GM10266 (cell line): ENCODE results near the gene HOXC5.

Experiments
- DNase-seq: peaks from one replicate; pipeline ENCODE4 v3.0.0; 2012; ENCODE audit errors: extremely low spot score
- TF ChIP-seq, protein P1 (sequence below): IDR thresholded peaks from 2 replicates; pipeline ENCODE4 v1.5.1; 2012; ENCODE audit warnings: mild to moderate bottlenecking, low read depth; ENCODE audit not compliant: control insufficient read depth, insufficient read depth; ENCODE audit errors: missing control alignments

HOXC5 gene

DNA sequence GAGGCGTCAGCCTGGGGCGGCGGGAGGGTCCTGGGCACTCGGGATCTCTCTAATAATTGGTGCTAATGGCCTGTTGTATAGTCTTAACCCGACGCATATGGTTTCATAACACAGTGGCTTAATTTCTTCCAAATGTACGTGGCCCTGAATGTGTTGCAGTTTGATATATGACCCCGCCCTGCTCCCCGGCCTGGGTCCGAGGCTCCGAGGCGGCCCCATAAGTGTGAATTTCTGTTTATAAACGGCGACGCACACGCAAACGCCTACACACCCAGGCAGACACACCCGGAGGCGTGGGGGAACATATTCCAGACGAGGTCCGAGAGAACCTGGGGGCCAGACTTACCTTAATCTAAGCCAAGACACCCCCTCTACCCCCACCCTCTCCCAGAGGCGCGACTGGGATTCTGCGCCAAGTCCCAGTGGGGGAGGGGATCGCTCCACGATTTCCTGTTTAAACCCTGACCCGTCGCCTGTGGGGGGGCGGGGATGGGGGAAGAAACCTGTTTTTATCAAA lies 14.3 kb upstream of the HOXC5 start:
- DNase-seq, result no peak
- TF ChIP-seq, protein P1, sequence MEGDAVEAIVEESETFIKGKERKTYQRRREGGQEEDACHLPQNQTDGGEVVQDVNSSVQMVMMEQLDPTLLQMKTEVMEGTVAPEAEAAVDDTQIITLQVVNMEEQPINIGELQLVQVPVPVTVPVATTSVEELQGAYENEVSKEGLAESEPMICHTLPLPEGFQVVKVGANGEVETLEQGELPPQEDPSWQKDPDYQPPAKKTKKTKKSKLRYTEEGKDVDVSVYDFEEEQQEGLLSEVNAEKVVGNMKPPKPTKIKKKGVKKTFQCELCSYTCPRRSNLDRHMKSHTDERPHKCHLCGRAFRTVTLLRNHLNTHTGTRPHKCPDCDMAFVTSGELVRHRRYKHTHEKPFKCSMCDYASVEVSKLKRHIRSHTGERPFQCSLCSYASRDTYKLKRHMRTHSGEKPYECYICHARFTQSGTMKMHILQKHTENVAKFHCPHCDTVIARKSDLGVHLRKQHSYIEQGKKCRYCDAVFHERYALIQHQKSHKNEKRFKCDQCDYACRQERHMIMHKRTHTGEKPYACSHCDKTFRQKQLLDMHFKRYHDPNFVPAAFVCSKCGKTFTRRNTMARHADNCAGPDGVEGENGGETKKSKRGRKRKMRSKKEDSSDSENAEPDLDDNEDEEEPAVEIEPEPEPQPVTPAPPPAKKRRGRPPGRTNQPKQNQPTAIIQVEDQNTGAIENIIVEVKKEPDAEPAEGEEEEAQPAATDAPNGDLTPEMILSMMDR, result no peak

DNA sequence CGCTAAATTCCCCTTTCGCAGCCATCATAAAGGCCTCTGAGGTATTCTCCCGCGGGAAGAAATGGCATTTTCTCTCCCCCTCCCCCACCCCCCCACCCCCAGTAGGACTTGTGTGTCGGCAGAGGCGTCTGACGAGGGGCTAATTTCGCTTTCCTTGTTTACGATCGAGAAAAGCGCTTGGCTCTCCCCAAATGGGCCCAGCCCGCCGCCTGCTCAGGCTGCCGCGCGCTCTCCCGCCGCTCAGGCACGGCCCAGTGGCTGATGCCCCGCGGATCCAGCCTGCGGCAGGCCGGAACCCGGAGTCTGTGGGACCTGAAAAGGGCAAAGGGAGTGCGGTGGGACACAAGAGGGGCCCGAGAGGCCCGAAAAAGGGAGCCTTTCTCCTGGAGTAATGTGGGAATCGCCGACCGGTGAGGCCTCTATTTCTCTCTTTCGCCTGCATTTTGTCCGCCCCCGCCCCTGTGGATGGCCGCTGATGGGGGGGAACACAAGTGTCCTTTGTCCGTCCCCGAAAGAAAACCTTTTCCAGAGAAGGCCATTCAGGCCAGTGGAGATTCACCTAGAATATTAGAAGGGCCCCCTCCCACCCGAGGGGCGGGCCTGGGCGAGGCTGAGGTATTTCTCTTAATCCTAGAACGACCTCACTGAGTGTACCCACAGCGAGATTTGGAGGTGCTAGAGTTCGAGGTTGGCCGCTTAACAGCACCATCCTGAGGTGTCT lies 13.6 kb upstream of the HOXC5 start:
- TF ChIP-seq, protein P1, result no peak
- DNase-seq, result no peak

DNA sequence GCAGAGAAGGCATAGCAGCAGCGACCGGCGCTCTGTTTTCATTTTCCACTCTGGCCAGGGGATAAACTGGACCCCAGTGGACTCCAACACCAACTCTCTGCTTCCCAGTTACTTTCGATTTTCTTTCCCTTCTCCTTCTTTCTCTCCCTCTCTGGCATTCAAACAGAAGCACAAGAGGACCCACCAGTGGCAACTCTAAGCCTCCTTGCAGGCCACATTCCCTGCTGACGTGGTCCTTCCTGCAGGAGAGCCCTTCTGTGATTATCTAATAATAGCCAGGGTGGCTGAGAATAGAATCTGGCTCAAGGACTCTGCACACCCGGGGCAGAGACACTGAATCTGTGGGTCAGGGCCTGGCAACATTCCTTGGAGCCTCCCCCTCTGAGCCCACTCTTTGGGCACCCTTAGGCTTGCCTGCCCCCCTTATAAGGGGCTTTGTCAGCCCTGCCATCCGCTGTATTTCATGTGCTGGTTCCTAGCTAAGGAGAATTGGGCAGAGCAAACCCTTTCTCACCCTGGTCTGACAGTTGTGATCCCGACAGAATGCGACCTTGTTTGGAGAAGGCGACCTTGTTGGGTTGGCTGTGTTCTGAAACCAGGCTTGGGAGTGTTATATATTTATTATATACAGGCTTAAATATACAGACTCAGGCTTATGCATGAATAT lies 12.8 kb upstream of the HOXC5 start:
- DNase-seq, result no peak
- TF ChIP-seq, protein P1, result no peak

DNA sequence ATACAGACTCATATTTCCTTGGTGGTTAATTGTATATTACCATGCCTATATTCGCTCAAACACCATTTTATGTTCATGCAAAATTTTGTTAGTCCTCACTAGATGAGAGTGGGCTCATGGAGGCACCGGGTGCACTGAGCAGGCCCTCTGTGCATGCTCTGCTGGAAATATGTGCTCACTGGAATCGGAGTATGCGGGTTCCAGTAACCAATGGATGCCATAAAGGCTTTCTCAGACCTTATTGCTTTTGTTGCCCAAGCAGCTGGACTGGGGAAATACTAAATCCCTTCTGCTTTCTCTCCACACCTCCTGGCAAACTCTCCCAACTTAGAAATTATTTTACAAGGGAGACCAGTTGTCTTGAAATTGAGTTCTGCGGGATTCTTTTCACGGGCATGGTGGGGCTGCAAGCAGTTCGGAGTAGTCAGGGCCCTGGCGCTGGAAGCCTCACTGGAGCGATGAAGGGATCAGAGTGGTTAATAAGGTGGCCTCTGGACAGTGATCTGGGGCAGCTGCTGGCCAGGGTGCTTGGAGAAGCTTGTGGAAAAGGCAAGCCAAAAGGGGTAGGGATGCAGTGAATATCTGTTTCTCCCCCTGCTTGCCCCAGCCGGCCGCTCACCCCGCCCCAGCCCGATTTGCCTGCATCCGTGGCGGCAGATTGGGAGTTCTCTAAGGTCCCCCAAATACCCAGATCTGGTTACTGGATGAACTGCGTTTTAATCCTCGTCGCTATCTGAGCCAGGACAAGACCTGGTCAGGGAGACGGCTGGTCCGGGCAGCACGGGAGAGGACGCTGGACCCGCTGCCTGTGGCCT lies 12.1 kb upstream of the HOXC5 start:
- no peak for DNase-seq
- TF ChIP-seq, protein P1, result no peak

DNA sequence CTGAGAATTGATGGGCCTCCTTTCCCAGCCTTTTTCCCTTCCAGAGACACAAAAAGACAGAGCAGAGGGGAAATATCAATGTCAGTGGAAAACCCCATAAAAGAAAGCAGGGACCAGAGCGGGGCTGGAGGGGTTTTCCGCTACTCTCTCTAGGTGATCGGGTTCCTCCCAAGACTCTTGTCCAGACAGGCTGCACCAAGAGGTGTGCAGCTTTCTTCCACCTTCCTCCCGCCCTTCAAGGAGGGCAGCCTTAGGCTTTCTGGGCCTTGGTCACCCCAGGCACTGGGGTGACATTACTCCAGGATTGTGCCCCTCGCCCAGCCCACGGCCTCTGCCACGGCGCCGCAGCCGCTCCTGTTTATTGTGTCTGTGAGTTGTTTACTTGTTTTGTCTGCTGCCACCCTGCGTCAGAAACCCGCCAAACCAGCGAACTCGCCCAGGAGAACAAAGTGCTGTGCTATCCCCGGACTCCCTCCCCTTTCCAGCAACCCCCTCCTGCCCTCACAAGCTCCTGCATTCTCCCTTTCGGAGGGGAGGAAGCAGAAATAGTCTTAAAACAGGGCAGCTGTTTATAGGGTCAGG lies 11.3 kb upstream of the HOXC5 start:
- no peak for DNase-seq

DNA sequence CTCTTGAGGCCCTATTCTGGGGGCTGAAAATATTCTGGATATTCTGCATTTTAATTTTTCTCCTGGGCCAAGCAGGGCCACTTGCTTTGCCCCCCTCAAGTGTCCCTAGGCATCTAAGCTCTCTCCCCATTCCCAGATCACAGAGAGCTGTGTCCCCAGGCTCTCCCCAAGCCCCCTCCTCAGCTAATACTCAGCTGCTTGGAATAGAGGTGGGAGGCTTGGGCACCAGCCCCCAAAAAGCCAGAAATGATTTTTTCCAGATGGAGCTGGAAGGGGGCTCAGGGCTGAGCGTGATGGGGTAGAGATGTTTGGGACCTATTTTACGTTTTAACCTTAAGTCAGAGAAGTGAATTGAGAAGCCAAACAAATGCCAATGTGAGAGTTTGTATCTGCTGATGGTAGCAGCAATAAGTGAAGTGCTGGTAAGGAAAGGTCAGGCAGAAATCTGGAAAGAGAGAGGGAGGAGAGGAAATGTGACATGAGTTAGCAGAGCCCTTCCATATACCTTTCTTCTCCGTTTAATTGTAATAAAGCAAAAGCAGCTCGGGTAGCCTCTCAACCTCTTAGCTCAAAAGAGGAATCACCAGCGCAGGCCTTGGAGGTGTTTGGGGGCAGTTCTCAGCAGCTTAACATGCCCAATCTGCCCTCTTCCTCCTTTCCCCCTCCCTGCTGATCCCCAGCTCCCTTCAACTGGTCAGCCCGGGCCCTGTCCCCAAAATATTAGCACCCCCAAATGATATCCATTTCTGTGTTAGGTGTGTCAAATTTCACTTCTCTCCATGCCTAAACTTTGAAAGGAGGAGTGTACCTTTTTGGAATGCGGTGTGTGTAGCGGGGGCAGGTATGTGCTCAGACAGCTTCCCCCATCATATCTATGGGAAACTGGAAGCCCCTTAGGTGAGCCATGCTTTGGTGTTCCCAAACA lies 9.6 kb upstream of the HOXC5 start:
- TF ChIP-seq, protein P1, result no peak
- DNase-seq, result no peak

More for the DNA sequence above, 11.3 kb upstream of the HOXC5 start:
- TF ChIP-seq, protein P1, result peak; percentile 52
